GM18505 (cell line): ENCODE results near the gene FUT3.

Experiments
- ATAC-seq: cut with Tn5 transposase; IDR thresholded peaks from one replicate; pipeline ENCODE4 v1.9.1; 2021; ENCODE audit not compliant: unreplicated experiment
- POLR2A ChIP-seq: IDR thresholded peaks from 4 replicates; pipeline ENCODE4 v1.6.1; 2011; ENCODE audit warnings: borderline replicate concordance; ENCODE audit not compliant: insufficient read depth, insufficient read length; ENCODE audit errors: extremely low read depth

FUT3 gene

DNA sequence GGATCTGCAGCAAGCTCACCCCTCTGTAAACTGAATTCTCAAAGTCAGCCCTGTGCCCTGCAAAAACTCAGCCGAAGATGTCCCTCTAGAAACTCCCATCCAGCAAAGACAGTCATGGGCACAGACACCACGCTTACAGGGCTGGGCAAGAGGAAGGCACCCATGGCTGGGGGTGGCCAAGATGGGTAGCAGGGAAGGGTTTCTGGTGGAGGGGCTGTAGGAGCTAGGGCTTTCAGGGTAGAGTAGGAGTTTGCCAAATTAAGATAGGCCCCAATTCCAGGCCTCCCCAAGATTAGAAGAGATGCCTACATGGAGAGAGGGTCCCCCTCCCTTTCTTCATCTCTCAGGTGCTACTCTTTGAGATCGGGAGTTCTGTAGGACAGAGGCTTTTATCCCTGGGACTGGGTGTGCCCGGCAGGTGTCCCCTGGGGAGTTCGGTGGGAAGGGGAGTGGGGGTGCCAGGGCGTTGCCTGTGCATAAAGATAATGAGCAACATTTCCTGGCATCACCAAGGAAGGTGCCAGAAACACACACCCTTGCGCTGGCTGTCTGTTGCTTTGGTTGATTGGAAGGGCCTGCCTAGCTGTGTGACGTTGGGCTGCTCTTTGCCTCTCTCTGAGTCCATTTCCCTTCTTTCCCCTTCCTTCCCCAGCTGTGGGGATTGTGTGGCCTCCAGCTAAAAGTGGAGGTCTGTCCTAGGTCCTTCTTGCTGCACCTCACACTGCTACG lies 37.0 kb downstream of the FUT3 start:
- TF ChIP-seq POLR2A: no peak
- ATAC-seq: no peak

DNA sequence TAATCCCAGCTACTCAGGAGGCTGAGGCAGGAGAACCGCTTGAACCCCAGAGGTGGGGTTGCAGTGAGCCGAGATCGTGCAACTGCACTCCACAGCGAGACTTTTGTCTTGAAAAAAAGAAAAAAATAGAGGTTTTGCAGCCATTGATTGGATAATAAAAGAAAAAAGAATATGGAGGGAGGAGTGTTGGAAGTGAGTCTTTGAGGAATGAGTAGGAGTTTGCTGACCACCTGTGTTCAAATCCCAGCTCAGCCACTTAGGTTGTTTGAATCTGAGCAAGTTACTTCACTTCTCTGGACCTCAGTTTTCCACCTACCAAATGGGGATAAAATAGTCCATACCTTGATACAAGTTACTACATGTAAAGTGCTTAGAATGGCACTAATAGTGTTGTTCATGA lies 40.1 kb downstream of the FUT3 start:
- ATAC-seq: no peak
- no peak for TF ChIP-seq POLR2A

DNA sequence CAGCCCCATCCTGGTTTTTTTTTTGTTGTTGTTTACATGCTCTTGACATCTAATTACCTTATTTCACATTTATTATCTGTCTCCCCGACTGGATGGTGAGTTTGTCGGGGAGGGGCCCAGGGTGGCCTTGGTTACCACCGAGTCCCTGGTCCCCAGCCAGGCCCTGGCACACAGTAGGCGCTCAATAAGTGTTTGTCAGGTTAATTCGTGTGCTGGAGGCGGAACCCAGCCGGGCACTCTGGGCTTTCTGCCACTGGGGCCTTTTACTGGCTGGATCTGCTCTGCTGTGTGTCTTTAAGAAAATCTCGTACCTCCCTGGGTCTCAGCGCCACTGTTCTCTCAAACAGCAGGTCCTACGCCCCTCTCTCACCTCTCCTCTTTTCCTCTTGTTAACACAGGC lies 41.8 kb downstream of the FUT3 start:
- no peak for ATAC-seq
- no peak for TF ChIP-seq POLR2A

GRCh38 chr19:5809053-5809452 lies 42.2 kb downstream of the FUT3 start:
- ATAC-seq: no peak
- no peak for TF ChIP-seq POLR2A

DNA sequence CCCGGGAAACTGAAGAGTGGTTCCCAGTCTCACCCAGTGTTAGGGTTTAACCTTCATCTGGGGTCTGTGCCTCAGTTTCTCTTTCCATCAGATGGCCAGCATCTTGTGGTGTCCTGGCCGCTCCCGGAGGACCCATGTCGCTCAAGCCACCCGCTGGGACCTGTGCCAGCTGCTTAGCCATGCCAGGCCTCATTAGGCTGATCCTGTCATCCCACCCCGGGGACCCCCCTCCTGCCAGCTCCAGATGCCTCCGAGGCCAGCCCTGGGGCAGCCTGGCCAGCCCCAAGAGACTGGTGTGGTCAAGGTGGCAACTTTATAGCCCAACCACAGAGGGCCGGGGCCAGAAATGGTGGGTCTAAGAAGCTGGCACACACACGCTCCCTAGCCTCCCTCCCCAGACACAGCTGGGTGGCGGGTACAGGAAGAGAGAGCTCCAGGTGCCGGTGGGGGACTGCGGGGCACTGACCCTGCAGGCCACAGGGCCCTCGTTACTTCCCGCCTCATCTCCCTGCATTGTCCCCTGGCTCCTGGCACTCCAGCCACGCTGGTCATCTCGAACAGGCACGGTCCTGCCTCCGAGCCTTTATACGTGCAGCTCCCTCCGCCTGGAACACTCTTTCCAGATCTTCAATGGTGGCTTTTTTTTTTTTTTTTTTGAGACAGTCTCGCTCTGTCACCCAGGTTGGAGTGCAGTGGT lies 43.0 kb downstream of the FUT3 start:
- no peak for ATAC-seq
- TF ChIP-seq POLR2A: no peak

- no peak for TF ChIP-seq POLR2A
- ATAC-seq: no peak
Measured at GRCh38 chr19:5806905-5807304, 44.3 kb downstream of the FUT3 start.

GRCh38 chr19:5806133-5806489 lies 45.1 kb downstream of the FUT3 start:
- TF ChIP-seq POLR2A: no peak
- ATAC-seq: no peak

DNA sequence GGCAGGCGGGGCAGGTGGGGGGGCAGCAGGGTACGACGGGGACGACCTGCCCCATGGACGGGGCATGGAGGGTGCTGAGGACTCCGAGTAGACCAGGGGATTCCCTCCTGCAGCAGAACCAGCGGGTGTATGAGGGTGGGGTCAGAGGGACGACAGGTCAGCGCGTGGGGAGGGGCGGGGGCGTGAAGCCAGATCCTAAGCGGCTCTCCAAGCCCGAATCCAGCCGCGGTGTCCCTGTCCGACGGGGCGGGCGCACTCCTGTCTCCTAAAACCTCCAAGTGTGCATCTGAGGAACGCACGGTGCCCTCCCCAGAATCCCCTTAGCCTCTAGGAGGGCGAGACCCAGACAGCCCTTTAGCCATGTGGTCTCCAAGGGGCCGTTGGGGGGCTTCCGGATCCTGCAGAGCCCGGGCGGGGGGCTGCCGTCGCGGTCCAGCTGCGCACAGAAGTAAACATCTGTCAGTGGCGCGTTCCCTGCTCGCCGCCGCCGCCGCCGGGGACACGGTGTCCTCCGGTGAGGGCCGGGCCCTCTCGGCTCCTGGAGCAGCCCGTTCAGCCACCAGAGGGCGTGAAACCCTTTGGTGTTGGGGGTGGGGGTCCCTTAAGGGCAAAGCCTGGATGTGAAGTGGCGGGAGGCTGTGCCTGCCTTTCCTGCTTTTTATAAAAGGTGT lies 45.7 kb downstream of the FUT3 start:
- no peak for TF ChIP-seq POLR2A
- no peak for ATAC-seq

- no peak for TF ChIP-seq POLR2A
- ATAC-seq: no peak
Measured at GRCh38 chr19:5804516-5805461, 46.5 kb downstream of the FUT3 start, which contains the start of gene NRTN. TSS of gene NRTN (plus strand) at chr19:5805067. CDS start at chr19:5824166, 19,099 bp downstream.

- peak; percentile 76 for ATAC-seq
- no peak for TF ChIP-seq POLR2A
Measured at GRCh38 chr19:5803752-5804515, 47.3 kb downstream of the FUT3 start.

GRCh38 chr19:5803441-5803751 lies 47.9 kb downstream of the FUT3 start:
- TF ChIP-seq POLR2A: no peak
- no peak for ATAC-seq
